NT2/D1 (cell line): Measurements from ENCODE around the gene ERGIC1.

Experiments
- SUZ12 ChIP-seq: IDR thresholded peaks from 2 replicates; pipeline ENCODE4 v1.6.1; 2011; ENCODE audit not compliant: insufficient read length, insufficient read depth; ENCODE audit errors: extremely low read depth
- YY1 ChIP-seq: IDR thresholded peaks from 2 replicates; pipeline ENCODE4 v1.6.1; 2011; ENCODE audit not compliant: insufficient read length, insufficient read depth
- ZNF274 ChIP-seq: IDR thresholded peaks from 2 replicates; pipeline ENCODE4 v1.6.1; 2011; ENCODE audit warnings: mild to moderate bottlenecking, low read depth, low read length

GRCh38 chr5:172971482-172971881, 137.4 kb downstream of the ERGIC1 start:
- no peak for TF ChIP-seq YY1
- TF ChIP-seq SUZ12, result no peak
- no peak for TF ChIP-seq ZNF274
